ENCODE data around the gene BAD.
A peak's percentile ranks its signal among the peaks of the same experiment; 100 is the strongest.
"Not testable (repeated sequence)": the region's sequence is repeated elsewhere in the genome, so short reads cannot be mapped to it uniquely, and the experiment has no call there.

BAD gene

DNA sequence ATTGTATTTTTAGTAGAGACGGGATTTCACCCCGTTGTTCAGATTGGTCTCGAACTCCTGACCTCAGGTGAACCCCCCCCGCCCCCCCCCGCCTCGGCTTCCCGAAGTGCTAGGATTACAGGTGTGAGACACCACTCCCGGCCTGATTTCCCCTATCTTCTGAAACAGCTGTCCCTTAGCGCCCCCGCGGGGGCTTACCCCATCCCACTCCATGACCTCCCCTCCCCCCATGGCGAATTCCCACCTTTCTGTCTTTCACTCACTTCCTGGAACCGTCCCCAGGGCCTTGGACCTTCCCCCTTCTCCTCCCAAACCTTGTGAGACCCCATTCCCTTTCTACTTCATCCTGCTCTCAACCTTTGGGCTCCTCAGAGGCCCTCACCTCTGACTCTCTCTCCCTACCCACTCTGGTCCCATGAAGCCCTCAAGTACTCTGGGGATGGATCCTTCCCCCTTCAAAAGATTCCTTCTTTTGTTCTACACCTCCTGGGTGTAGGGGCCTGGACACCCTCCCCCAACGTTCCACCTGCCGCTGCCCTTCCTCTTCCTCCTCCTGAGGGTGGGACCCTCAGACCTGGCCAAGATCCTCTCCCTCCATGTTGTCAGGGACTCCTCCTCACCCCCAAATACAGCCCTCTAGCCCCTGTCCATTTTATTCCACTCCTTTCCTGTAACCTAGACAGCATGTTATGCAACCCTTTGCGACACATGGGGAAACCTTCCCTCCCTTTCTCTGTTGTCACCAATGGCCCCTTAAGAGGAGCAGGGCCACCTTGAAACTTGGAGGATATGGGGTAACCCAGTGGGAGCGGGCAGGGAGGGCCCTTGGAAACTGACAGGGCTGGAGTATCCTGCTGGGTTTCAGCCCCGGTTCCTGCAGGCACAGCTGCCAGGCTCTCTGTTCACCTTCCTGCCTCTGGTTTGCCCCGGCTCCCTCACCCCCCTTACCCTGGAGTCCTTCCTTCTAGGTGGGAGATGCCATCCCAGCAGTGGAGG lies 34.6 kb upstream of the BAD start:
- TF ChIP-seq, protein P1, sequence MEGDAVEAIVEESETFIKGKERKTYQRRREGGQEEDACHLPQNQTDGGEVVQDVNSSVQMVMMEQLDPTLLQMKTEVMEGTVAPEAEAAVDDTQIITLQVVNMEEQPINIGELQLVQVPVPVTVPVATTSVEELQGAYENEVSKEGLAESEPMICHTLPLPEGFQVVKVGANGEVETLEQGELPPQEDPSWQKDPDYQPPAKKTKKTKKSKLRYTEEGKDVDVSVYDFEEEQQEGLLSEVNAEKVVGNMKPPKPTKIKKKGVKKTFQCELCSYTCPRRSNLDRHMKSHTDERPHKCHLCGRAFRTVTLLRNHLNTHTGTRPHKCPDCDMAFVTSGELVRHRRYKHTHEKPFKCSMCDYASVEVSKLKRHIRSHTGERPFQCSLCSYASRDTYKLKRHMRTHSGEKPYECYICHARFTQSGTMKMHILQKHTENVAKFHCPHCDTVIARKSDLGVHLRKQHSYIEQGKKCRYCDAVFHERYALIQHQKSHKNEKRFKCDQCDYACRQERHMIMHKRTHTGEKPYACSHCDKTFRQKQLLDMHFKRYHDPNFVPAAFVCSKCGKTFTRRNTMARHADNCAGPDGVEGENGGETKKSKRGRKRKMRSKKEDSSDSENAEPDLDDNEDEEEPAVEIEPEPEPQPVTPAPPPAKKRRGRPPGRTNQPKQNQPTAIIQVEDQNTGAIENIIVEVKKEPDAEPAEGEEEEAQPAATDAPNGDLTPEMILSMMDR (IDR thresholded peaks at IDR 0.05; ENCODE audit: low read depth, low read length): no peak

GRCh38 chr11:64317961-64318765 lies 33.7 kb upstream of the BAD start, which contains the start of gene PRDX5:
Gene PRDX5, plus strand, starts transcription at chr11:64318121. Its CDS starts 95 bp downstream, at chr11:64318216.
- TF ChIP-seq, protein P1 (IDR thresholded peaks at IDR 0.05; ENCODE audit: low read depth, low read length): peak; percentile 15

More for the DNA sequence above, 34.6 kb upstream of the BAD start:
- DNase-seq (ENCODE audit: extremely low read depth, low read depth): no peak

DNA sequence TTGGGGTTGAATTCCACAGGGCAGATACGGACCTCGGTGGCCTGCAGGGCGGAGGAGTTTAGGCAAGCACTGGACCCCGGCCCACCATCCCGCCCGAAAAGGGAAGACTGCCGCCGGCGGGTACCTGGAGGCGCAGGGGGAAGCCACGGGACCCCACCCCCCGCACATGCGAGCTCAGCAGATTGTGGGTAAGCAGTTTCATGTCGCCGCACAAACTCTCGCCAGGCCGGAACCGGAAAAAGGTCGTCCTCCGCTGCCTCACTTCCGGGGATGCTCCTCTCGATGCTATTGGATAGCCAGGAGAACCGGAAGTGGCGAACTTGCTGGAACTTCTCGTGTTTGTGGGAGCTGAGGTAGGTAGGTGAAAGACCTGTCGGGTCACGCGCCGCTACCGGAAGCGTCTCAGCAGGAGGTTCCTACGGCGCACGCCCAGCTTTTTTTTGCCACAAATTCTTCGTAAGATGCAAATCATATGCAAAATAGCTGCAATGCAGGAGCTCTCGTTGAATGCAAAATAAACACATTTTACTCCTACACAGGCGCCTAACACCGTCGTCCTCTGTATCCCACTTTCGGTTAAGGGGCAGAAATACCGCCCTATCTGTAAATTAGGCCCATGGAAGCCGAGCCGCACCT lies 33.0 kb upstream of the BAD start, which contains the start of gene TRMT112:
Gene TRMT112 (minus strand): TSS at position 235 of the 636 bp plus-strand sequence. CDS start 33 bp downstream, at position 202.
- TF ChIP-seq, protein P1 (IDR thresholded peaks at IDR 0.05; ENCODE audit: low read depth, low read length): no peak
- peak; percentile 90 for DNase-seq (ENCODE audit: extremely low read depth, low read depth)

More at GRCh38 chr11:64317961-64318765, 33.7 kb upstream of the BAD start, which contains the start of gene PRDX5:
- DNase-seq (ENCODE audit: extremely low read depth, low read depth): peak; percentile 92

DNA sequence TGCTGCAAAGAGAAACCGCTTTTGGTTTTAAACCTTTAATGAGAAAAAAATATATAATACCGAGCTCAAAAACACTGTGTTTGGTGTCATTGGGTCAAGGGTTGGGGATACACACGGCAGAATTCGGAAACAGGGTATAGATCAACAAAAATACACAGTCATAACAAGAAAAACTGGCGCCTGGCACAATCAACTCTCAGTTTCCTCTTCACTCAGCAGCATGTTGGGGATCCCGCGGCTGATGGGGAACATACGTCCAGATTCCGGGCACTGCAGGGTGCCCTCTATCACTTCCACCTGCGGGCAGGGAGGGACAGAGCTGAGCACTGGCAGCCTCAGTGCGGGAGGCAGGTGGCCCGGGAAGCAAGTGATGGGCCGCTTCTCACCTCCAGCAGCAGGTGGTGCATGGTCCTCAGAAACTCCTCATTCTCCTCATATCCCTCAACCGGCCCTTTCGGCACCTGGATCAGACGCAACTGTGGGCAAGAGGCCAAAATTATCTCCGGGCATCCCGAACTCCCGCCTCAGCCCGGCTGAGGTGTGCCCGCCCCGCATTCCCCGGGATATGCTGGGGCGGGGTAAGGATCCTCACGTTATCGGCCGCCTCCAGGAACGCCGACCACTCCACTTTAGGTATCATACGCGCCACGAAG lies 32.3 kb upstream of the BAD start:
- DNase-seq (ENCODE audit: extremely low read depth, low read depth): no peak
- TF ChIP-seq, protein P1 (IDR thresholded peaks at IDR 0.05; ENCODE audit: low read depth, low read length): no peak

- DNase-seq (ENCODE audit: extremely low read depth, low read depth): not testable (repeated sequence)
Measured at GRCh38 chr11:64315667-64316526, 31.4 kb upstream of the BAD start.

- TF ChIP-seq, protein P1 (IDR thresholded peaks at IDR 0.05; ENCODE audit: low read depth, low read length): no peak
- no peak for DNase-seq (ENCODE audit: extremely low read depth, low read depth)
Measured at GRCh38 chr11:64314805-64315561, 30.5 kb upstream of the BAD start.
